ENCODE results near the gene PPP1R18.
A peak's percentile ranks its signal among the peaks of the same experiment; 100 is the strongest.
"Not testable (repeated sequence)": the region's sequence is repeated elsewhere in the genome, so short reads cannot be mapped to it uniquely, and the experiment has no call there.

Gene PPP1R18

DNA sequence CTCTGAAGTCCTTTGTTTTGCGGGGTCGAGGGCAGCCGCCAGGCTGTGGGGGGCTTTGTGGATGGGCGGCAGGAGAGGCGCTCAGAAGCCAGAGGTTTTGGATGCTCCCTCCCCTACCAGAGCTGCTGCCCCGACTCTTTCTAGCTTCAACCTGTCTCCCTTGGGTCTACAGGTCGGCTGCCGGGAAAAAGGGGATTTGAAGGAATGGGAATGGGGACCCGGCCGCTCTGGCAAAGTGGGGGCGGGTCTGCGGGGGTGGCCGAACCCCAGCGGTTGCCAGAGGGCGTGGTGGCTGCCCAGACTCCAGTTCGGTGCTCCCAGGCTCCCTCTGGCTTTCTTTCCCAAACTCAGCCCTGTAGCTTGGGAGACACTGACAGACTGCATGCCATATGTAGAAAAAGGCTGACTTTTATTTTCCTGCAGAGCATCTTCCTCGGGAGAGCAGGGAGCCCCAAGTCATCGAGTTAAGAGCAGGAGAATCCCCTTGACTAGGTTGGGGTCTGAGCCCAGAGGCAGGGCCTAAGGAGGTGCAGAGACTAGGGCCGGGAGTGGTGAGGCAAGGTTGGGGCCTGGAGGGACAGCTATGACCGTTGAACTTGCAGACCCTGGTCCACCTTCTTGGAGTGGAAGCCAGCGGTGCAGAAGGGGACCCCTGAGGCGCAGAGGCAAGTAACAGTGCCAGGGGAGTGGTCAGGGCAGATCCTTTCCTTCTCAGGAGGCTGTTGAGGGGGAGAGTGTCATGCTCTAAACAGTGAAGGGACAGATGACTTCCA, 1.4 kb upstream of the PPP1R18 start:
- no peak for DNase-seq

DNA sequence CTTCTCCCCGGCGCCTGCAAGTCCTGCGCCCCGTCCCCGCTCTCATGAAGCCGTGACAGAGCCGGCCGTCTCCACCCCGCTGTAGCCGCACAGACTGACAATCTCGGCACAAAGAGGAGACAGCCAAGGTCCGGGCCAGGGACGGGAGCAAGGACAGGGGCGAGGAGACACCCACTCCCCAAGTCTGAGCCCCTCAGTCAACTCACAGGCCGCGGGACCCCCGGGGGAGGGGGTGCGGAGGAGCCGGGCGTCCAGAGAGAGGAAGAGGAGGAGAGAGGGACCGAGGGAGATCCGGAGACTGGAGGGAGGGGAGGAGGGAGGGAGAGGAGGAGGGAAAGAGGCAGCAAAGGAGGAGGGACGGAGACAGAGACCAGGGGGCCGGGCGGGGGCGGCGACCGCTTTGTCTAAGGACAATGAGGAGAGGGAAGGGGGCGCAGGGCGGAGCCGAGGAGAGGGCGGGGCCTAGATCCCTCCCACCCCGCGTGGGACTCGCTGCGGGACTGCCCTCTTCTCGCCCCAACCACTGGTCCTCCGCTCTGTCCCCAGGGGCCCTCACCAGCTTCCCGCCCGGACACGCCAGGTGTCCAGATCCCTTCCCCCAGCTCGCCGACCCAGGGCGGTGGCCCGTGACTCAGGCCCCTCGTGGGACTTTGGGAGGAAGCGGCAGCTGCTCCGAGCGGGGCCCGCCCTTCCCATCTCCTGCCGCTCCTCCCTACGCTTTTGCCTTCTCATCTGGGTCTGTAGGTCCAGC, 638 bp upstream of the PPP1R18 start:
- peak; percentile 82 for DNase-seq

DNA sequence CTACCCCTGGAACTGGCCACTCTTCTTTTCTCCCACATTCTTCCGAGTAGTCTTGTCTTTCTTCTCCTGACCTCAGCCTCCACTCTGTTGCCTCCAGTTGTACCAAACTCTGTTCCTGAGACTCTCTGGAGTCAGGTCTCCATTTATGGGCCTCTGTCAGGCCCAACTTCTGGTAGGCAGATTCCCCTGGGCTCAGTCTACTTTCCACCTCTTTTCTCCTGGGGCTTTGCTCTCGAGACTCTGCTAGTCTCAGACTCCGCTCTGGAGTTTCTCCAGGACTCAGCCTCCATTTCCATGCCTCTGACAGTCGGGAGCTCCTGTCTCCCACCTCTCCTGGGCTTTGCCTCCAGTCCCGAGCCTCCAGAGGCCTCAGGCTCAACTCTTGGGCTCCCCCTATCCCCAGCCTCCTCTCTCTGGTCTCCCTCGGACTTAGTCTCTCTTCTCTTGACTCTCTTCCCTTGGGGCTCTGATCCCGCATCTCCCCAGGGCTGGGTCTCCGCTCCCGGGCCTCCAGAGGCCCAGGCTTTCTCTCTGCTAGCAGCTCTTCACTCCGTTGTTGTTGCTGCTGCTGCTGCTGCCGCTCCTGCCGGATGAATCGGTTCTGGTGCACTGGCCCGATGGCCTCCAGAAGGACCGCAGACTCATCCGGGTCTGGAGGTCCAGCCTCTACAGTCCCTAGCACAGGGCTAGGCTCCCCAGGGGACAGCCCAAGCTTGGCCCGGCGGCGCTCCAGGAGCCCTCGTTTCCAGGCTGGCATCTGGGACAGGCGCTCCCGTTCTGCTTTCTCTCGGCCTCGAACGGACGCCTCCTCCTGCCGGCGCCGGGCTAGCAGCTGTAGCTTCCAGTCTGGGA, 1.1 kb downstream of the PPP1R18 start:
- no peak for DNase-seq

DNA sequence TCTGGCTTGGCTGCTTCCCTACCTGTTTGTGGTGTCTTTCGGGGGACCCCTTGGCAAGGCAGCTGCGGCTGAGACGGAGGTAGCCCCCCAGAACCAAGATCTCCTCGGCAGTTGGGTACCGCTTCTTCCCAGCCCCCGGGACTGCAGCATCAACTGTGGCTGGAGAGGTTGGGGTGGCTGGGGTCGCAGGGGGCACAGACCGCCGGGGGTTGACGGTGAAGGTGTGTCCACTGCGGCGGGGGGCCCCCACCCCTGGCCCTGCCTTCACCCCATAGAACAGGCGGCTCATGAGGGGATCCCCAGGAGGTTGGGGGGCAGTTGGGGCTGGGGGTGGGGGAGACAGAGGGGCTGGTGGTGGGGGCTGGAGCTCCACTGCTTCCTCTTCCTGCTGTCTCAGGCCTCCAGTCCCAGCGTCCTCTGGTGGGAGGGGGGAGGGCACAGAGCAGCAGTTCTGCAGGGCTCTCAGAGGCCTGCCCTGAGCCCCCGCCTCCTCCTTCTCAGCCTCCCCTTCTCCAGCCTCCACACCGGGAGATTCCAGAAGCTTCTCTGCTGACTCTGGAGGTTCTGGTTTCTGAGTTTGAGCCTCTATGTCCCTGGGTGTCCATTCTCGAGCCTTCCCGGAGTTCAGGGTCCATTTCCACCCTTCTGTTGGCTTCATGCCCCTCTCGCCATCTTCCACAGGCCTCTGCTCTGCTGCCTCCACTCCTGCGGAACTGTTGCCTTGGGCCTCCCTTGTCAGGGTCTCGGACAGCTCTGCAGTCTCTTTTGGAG, 1.9 kb downstream of the PPP1R18 start:
- peak; percentile 43 for DNase-seq

DNA sequence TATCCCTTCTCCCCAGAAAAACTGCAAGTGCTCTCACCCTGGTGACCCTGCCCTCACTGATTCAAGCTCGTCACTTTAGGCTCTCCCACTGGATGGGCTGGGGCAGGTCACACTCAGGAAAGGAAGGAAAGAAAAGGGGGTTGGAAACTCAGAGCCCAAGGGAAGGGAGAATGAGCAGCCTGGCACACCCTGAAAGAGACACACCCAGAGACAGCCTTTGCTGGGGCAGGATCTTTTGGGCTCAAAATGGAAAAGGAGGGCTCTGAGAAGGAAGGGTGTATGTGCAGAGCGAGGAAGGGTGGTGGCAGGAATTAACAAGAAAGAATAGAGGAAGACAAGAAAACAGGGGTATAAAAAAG, 2.5 kb downstream of the PPP1R18 start:
- DNase-seq, result no peak

DNA sequence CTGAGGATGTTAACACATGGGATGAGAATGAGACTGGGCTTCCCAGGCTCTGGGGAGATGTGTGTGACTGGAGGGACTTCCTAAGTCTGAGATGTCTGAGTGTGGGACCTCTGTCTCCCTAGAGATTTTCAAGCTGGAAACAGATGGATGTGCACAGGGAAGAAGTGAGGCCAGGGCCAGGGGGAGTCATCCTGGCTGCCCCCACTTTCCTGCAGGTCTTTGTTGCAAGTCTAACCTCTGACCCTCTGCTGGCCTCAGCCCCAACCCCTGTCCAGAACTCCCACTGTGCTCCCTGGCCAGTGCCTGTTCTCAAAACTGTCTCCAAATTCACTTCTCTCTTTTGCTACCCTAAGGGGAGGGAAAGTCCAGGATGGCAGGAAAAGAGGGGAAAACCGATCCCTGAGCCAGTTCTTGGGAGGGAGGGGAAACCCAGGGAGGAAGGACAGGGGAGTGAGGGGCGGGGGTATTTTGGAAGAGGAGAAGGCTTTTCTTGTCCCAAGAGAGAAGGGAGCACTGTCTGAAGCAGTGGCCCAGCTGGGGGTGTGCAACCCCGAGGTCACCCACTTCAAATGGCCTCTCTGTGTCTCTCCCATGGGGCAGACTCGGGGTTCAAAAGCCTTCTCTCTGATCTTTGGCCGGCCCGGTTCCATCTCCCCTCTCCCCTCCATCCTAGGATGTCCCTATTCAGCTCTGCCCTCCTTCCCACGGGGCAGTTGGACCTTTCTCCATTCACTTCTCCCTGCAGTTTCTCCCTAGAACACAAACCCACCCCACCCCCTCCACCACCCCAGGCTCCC, 3.1 kb downstream of the PPP1R18 start:
- DNase-seq, result no peak

DNA sequence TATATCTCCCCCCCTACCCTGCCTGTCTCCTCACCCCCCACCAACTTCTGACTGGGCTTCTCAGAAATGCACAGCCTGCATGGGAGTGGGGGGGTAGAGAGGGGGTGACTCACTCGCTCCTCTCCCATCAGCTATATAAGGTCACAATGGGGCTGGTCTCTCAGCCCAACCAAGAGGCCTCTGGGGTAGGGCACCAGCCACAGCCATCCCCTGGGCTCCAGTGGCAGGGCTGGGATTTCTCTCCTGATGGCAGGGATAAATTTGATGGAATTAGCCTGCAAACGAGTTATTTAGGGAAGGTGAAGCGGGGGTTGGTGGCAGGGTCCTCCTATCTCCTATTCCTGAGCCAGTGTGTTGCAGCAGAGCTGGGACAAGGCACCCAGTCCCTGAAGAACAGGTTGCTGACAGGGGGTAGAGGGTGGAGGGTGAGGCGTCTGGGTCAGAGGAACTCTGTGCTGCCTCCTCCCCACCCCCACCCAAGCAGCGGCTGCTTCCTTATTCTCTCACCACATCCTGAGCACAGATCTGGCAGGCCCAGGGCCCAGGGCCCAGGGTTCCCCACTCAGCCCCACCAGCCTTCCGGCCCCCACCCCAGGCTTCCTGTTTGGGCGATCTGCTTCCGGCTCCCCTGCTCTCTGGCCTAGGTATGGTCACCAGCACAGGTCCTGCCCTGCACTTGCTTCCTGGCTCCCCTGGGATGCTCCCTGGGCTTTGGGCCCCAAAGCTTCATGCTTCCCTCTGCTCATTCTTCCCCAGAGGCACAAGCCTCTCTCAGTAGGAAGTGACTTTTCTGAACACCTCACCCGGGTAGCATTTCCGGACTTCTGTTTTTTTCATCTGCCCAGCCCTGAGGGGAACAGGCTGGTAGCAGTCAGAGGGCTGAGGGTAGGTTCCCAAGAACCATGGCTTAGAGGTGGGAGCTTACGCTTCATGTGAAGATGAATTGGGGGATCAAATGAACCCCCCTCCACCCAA, 4.0 kb downstream of the PPP1R18 start:
- peak; percentile 95 for DNase-seq

DNA sequence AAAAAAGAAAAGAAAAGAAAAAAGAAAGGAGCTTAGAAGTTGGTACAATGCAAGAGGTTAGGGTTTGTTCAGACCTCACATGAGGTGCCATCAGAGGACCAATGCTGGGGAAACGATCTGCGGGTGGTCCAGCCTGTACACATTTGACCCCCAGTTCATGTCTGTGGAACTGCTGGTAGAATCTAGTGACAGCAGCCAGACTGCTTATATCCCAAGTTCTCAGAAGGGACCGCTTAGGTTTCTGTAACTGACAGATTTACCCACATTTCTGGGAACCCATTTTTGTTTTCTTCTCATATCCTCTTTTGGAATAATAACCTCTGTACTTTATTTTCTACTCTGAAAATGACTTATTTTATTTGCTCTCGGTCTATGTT, 4.7 kb downstream of the PPP1R18 start:
- DNase-seq, result no peak

DNA sequence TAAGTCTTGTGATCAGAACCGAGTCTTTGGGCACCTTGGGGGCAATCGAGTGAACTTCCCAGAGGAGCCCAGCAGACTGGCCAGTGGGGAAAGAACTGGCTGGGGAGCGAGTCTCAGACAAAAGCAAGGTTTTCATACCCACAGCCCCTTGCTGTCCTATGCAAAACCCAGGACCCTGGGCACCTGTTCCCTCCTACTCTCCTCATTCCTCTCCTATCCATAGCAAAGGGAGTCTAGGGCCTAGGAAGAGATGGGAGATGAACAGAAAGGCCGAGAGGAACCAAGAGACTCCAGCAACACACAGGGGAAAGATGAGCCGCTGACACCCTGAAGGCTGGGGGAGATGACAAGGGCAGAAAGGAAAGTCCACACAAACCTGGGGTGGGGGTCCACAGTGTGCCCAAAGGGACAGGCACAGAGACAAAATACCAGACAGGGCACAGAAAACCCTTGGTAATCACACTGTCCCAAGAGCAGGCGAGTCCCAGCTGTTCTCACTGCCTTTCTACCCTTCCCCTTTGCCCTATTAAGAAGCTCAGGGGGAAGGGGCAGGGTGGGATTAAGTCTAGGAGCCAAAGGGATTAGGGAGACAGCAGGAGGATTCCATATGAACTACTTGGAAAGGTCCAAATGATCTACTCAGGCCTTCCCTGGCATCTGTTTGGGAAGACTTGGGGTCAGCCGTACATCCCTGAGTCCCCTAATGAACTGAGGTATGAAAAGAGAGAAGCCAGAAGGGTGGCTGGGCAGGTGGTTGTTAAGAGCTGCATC, 6.5 kb downstream of the PPP1R18 start:
- no peak for DNase-seq

DNA sequence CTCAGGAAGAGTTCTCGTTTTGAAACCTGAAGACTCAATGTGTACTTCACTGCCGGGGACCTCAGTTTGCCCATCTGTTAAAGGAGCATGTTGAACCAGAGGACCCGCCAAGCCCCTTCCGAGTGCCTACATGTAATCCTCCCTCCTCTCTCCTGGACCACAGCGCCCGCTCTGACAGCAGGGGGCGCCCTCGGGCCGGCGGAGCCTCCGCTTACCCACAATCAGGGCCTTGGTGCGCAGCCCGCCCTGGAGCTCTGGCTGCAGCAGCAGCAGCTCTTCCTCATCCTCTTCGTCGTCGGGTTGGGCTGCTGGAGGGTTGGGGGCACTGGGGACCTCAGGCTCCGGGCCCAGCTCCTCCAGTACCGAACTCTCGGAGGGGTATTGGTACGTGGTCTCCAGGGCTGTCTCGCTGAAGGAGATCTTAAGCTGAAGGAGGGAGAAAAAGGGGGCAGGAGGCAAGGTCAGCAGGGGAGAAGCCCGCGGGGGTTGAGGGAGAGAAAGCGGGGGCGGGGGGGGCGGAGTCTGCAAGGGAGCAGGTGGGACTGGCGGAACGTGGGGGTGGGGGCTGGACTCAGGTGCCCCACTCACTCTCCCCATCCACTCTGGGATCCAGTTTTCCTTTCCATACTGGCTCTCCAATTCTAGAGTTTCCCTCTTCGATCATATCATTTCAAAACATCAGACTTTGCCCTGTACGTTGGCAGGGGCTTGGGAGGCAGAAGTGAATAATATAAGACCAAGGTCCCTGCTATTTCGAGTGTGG, 7.3 kb downstream of the PPP1R18 start:
- DNase-seq, result peak; percentile 53

DNA sequence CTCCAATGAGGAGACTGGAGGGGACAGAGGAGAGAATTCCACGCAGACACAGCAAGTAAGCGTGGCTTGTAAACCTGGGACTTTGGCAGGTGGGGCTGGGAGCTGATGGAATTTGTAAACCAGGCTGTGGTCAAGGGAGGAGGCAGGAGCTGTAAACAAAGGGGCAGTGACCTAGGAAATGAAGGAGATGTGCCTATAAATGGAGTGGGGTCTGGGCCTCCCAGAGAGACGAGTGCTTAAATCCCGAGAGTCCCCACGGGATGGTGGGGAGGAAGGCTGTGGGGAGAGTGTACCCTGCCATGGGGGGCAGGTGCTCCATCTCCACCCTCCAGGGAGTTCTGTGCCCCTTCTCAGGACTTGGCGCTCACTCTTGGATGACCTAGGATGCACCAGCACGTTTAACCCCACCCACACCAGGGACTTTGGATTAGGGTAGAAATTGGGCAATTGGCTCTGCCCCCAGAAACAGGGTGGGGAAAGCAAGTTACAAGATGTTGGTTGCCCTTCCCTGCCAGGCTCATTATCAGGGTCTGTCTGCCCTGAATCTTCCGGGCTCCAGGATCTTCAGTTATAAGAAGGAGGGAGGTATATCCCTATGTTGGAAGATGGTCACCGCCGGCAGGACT, 9.7 kb downstream of the PPP1R18 start:
- DNase-seq, result no peak

DNA sequence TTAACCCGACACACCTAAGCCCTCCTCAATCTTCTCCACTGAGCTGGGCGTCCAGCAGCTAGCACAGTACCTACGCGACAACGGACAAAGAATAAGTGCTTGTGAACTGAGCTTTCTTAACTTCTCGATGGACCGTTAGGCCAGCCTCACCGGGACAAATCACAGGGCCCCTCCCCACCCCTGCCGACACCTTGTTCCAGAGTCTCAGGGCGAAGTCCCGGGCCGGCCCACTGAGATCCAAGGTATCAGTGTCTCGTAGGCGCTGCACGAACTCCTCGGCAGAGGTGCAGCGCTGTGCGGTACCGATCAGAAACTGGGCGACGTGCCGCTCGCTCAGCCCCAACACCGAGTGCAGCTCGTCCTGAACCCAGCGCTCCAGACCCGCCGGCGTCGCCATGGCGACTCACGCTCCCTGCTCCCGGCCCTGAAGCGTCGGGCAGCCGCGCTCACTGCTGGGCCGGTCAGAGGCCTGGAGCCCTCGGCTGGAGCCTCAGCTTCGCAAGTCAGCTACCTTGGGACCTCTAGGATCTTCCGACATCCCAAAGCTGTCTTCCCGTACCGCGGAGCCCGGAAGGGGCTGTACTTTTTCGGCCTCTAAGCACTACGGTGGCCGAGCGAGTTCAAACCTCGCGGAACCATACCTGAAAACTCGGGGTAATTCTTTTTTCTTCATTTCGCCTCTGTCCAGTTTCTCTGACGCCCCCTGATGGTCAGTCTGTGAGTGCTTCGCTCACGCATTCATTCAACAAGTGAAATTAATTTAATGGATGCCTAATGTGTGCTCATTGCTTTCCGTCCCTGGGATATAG, 13.8 kb downstream of the PPP1R18 start, which contains the start of gene DHX16:
Gene DHX16, minus strand, starts transcription at position 562 of the 809 bp plus-strand sequence. Its CDS starts 165 bp downstream, at position 397.
- DNase-seq, result peak; percentile 82

DNA sequence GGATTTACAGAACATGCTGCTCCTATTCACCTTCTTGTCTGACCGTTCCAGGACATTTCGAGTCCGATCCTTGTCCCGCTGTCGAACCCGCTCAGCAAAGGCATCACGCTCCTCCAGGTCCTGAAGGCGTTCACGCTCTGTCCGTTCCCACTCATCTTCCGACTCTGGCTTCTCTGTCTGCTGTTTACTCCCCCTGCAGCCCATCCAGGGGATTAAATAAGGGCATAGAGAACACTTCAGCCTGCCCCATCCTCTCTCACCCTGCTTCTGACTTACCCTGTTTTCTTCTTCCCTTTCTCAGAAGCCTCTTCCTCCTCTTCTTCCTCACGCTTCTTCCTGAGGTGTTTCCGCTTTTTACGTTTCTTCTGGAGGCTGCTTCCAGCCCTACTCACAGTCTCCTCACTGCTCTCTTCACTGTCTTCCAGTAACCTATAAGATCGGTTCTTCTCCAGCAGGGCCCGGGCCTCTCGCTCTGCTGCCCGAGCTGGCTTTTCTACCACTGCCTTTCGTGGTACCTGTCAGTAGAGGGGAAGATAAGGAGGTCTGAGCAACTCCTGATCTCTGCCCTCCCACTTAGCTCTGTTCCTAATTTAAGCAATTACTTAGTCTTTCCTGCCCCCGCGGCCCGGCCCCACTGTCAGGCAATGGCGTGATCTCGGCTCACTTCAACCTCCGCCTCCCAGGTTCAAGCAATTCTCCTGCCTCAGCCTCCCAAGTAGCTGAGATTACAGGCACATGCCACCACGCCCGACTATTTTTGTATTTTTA, 15.5 kb downstream of the PPP1R18 start:
- DNase-seq, result no peak

DNA sequence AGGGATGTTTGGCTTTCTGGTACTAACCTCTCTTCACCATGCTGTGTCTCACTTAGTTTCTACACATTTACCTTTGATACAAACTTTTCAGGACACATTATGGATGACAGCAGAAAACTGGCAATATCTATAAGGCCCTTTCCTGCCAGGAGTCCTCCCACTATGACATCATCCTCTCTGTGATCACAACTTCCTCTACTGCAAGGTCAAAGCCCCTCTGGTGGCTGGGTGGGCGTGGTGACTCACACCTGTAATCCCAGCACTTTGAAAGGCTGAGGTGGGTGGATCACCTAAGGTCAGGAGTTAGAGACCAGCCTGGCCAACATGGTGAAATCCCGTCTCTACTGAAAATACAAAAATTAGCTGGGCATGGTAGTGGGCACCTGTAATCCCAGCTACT, 20.1 kb downstream of the PPP1R18 start:
- DNase-seq, result not testable (repeated sequence)

DNA sequence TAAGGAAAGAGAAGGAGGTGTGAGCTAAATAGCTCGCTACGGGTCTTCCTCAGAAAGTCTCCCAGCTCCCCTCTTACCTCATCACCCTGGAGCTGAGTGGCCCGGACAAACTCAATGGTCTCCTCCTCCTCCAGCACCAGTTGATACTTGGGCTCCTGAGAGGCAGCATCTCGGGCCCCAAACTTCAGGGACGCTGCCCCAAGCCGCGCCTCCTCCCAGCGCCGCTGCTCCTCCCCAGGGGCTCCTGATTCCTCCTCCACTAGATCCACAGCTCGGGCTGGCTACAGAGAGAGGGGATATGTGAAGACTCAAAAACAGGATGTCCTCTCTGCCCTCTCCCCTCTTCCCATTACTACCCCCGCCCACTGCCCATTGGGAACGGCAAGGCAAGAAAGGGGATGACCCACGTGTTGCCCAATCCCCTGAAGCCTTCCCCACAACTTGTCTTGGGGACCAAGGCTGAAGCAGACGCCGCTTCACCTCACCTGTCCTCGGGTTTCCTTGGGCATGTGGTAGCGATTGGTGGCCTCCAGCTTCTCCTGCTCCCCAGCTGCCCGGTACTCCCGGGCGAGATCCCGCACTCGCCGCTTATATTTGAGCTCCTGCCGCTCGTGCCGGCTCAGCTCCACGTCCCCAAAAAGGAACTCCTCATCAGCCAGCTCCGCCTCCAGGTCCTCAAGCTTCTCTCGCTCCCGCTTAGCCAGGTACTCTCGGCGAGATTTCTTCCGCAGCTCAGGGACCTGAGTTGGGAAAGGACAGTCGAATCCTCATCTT, 21.3 kb downstream of the PPP1R18 start:
- no peak for DNase-seq

DNA sequence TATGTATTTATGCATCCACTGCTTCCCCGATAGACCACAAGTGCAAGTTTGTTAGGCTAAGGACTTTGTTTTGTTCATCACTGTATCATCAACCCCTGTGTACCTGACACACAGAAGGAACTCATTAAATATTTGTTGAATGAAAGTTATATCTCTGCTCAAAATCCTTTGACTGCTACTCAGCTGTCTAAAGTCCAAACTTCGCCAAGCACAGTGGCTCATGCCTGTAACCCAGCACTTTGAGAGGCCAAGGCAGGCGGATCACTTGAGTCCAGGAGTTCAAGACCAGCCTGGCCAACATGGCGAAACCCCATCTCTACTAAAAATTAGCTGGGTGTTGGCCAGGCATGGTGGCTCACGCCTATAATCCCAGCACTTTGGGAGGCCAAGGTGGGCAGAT, 28.5 kb downstream of the PPP1R18 start:
- not testable (repeated sequence) for DNase-seq
